Fibroblast of the aortic adventitia (primary cell): ENCODE data around the gene BPIFA3. TPM values are rescaled to one million over a fixed set of nuclear protein-coding genes. Genes with fewer than 3 reads are reported as not detected.

ENCODE experiments used
- DNase-seq: peaks from one replicate; pipeline ENCODE4 v3.0.0-alpha.2; 2010; ENCODE audit warnings: low read depth
- H3K4me3 ChIP-seq: 2 replicates; pipeline ENCODE4 v1.5.1; 2011; ENCODE audit warnings: low read depth, mild to moderate bottlenecking, control low read depth, low read length, moderate library complexity
- CTCF ChIP-seq: IDR thresholded peaks from 2 replicates; pipeline ENCODE4 v1.5.1; 2011; ENCODE audit warnings: mild to moderate bottlenecking, low read length, control low read depth, inconsistent platforms; ENCODE audit not compliant: insufficient read depth
- total RNA-seq: library from RNA; depleted of rRNA; stranded (reverse); fragments of >200 nt; gene quantifications from 2 replicates; pipeline ENCODE4 v1.2.3, GENCODE V29; 2012; ENCODE audit warnings: low replicate concordance

Gene BPIFA3
- total RNA-seq, 1 donor: not detected

- no peak for TF ChIP-seq CTCF
- H3K4me3 ChIP-seq: no peak overlapping the region
- no peak for DNase-seq
Observed at GRCh38 chr20:33191484-33191883, 25.7 kb upstream of the BPIFA3 start.

GRCh38 chr20:33191955-33192354, 25.2 kb upstream of the BPIFA3 start:
- no peak for DNase-seq
- H3K4me3 ChIP-seq: no peak overlapping the region
- TF ChIP-seq CTCF: no peak

GRCh38 chr20:33192912-33193501, 24.1 kb upstream of the BPIFA3 start:
- no peak for DNase-seq
- no peak for TF ChIP-seq CTCF
- H3K4me3 ChIP-seq: no peak overlapping the region

- H3K4me3 ChIP-seq: no peak overlapping the region
- TF ChIP-seq CTCF: no peak
- DNase-seq: no peak
Observed at GRCh38 chr20:33199026-33199425, 18.1 kb upstream of the BPIFA3 start.

GRCh38 chr20:33202451-33202850, 14.7 kb upstream of the BPIFA3 start:
- no peak overlapping the region for H3K4me3 ChIP-seq
- no peak for TF ChIP-seq CTCF
- DNase-seq: no peak

- DNase-seq: no peak
- no peak for TF ChIP-seq CTCF
Observed at GRCh38 chr20:33203444-33203843, 13.7 kb upstream of the BPIFA3 start.

GRCh38 chr20:33209789-33210188, 7.4 kb upstream of the BPIFA3 start:
- no peak for TF ChIP-seq CTCF
- H3K4me3 ChIP-seq: no peak overlapping the region
- peak; percentile 61 for DNase-seq

More at GRCh38 chr20:33203444-33203843, 13.7 kb upstream of the BPIFA3 start:
- H3K4me3 ChIP-seq: no peak overlapping the region
